ACC112 (cell line): ENCODE data around the gene NEU4.
"Not testable (repeated sequence)": the region's sequence is repeated elsewhere in the genome, so short reads cannot be mapped to it uniquely, and the experiment has no call there.

ENCODE experiments used
- H2AFZ ChIP-seq: fragments of 200-600 bp; sonication (generic); one replicate; pipeline ENCODE4 v1.6.0; 2017; ENCODE audit warnings: antibody characterized with exemption, low read length; ENCODE audit not compliant: unreplicated experiment
- H3K27ac ChIP-seq: fragments of 200-600 bp; sonication (generic); 2 replicates; pipeline ENCODE4 v1.5.1; 2014; ENCODE audit warnings: low read depth, mild to moderate bottlenecking, antibody characterized with exemption, low read length, moderate library complexity
- H3K27me3 ChIP-seq: fragments of 200-600 bp; sonication (generic); 2 replicates; pipeline ENCODE4 v1.6.1; 2014; ENCODE audit warnings: mild to moderate bottlenecking, antibody characterized with exemption, low read length, moderate library complexity, mixed read lengths; ENCODE audit not compliant: insufficient read depth
- H3K36me3 ChIP-seq: fragments of 200-600 bp; sonication (generic); 2 replicates; pipeline ENCODE4 v1.6.1; 2016; ENCODE audit warnings: mild to moderate bottlenecking, antibody characterized with exemption, low read length, moderate library complexity, mixed read lengths; ENCODE audit not compliant: insufficient read depth
- H3K4me1 ChIP-seq: fragments of 200-600 bp; sonication (generic); one replicate; pipeline ENCODE4 v1.6.1; 2016; ENCODE audit warnings: low read length, mixed read lengths; ENCODE audit not compliant: insufficient read depth, unreplicated experiment, control insufficient read depth
- H3K4me3 ChIP-seq: fragments of 200-600 bp; sonication (generic); 2 replicates; pipeline ENCODE4 v1.5.1; 2014; ENCODE audit warnings: mild to moderate bottlenecking, low read depth, low read length
- H3K79me2 ChIP-seq: fragments of 200-600 bp; sonication (generic); one replicate; pipeline ENCODE4 v1.6.0; 2016; ENCODE audit warnings: low read length; ENCODE audit not compliant: control insufficient read depth, unreplicated experiment, insufficient read depth

NEU4 gene

DNA sequence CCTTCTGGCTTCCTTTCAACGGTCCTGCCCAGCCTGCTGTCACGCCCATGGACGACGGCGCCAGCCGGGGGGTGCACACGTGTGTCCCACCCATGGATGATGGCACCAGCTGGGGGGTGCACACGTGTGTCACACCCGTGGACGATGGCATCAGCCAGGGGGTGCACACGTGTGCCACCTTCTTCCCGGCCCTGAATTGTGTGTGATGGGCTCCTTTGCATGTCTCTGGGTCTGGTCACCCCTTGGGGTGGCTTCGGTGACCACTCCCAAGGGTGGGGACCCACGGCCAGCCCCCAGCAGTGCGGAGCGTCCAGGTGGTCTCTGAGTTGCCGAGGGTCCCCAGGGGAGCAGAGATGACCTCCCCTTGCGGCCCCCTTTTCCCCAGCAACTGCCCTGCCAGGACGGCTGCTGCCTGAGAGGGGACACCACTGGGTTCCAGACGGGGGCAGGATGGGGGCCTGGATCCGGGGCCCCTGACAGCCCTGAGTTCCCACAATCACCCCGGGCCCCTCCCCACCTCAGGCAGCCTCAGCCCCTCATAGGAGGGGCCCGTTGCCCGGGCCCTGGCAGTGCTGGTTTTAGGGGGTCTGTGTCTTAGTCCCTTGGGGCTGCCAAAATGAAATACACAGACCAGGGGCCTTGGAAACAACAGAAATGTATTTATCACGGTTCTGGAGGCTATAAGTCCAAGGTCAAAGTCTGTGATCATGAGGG lies 9.4 kb downstream of the NEU4 start:
- H2AFZ ChIP-seq: no peak overlapping the region
- no peaks in the 10 kb centered on the region for H3K4me1 ChIP-seq
- no peaks in the 10 kb centered on the region for H3K27me3 ChIP-seq
- no peaks in the 10 kb centered on the region for H3K36me3 ChIP-seq
- no peaks in the 10 kb centered on the region for H3K79me2 ChIP-seq
- no peak overlapping the region for H3K4me3 ChIP-seq
- no peak overlapping the region for H3K27ac ChIP-seq

GRCh38 chr2:241818943-241819270 lies 9.9 kb downstream of the NEU4 start:
- Histone ChIP-seq H3K27ac (no peak overlapping the region), H3K79me2 (no peaks in the 10 kb centered on the region), H2AFZ (no peak overlapping the region), H3K27me3 (no peaks in the 10 kb centered on the region), H3K36me3 (no peaks in the 10 kb centered on the region), H3K4me1 (no peaks in the 10 kb centered on the region), H3K4me3 (no peak overlapping the region)

DNA sequence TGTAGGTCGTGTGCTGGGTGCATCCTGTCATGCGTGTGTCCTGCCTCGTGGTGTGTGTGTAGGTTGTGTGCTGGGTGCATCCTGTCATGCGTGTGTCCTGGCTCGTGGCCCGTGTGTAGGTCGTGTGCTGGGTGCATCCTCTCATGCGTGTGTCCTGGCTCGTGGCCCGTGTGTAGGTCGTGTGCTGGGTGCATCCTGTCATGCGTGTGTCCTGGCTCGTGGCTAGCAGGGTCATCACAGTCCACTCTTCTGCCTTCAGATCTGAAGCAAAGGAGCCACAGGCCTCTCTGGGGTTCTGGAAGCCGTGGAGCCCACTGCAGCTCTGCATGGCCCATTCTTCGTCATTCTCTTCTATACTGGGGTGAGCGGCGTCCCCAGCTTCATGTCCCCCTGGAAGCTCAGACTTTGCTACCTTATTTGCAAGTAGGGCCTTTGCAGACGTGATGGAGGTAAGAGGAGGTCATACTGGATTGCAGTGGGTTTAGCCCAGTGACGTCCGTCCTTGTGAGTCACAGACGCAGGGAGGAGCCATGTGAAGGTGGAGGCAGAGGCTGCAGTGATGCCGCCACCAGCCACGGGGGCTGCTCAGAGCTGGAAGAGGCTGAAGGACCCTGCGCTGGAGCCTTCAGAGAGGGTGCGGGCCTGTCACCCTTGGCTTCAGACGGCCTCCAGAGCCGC lies 11.1 kb downstream of the NEU4 start:
- H3K4me1 ChIP-seq, H3K4me3 ChIP-seq, H3K79me2 ChIP-seq, H3K27ac ChIP-seq, H2AFZ ChIP-seq, H3K36me3 ChIP-seq, H3K27me3 ChIP-seq: not testable (repeated sequence)

DNA sequence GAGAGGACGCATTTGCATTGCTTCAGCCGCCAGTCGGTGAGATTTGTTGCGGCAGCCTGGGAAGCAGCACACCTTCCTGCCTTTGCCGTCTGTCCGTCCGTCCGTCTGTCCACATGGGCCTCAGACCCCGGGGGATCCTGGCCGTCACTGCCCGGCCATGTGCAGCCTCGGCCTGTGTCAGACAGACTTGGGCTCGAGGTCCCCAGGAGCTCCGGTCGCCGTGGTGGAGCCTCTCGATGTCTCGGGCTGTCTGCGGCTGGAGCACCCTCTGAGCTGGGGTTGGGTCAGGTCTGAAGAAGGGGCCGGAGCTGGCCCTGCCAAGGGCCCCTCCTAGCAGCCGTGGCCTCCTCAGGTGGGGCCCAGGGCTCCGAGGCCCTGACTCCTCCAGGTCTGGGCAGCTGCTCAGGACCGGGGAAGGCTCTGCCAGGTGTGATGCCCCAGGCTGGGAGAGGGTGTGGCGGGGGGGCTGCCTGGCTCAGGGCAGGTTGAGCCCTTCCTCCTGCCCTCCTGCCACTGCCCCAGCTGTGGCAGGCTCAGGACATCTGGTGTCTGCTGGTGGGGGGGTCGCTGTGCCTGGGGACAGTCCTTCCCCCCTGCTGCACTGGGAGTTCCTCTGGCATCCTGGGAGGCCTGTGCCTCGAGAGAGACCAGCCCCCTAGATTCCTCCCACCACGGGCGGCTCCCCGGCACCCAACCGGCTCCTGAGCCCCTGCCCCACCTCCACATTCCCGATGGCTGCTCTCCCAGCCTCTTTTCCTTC lies 11.8 kb downstream of the NEU4 start:
- peaks cover 2% of the 10 kb centered on the region; the same call in 1 of the 2 replicates for H3K27me3 ChIP-seq
- no peak overlapping the region for H2AFZ ChIP-seq
- H3K79me2 ChIP-seq: no peaks in the 10 kb centered on the region
- no peak overlapping the region for H3K4me3 ChIP-seq
- no peaks in the 10 kb centered on the region for H3K36me3 ChIP-seq
- no peaks in the 10 kb centered on the region for H3K4me1 ChIP-seq
- no peak overlapping the region for H3K27ac ChIP-seq

DNA sequence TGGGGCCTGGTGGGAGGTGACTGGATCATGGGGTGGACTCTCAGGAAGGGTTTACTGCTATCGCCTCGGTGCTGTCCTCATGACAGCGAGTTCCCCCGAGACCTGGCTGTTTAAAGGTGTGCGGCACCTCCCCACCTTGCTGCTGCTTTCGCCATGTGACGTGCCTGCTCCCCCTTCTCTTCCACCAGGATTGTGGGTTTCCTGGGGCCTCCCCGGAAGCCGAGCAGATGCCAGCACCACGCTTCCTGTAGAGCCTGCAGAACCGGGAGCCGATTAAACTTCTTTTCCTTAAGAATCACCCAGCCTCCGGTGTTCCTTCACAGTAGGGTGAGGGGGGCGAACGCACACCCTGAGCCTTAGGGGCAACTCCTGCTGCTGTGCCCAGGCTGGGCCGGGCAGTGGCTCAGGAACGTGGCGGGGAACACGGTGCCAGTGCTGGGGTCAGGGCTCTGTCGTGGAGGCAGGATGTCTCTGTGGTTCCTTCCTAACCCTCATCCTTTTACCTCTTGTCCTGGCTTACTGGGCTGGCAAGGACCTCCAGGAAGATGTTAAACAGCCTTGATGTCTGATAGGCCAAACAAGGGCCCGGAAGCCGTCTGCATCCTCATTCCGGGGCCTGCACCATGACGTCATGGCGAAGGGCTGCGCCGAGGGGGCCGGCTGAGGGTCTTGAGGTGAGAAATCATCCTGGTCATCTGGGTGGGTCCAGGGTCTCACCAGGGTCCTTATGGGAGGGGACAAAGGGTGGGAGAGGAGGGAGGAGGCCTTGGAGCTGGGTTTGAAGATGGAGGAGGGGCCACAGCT lies 12.7 kb downstream of the NEU4 start:
- Histone ChIP-seq H2AFZ (no peak overlapping the region), H3K36me3 (no peaks in the 10 kb centered on the region), H3K27ac (no peak overlapping the region), H3K27me3 (peaks cover 6% of the 10 kb centered on the region; the same call in 1 of the 2 replicates), H3K4me1 (no peaks in the 10 kb centered on the region), H3K4me3 (no peak overlapping the region), H3K79me2 (no peaks in the 10 kb centered on the region)

DNA sequence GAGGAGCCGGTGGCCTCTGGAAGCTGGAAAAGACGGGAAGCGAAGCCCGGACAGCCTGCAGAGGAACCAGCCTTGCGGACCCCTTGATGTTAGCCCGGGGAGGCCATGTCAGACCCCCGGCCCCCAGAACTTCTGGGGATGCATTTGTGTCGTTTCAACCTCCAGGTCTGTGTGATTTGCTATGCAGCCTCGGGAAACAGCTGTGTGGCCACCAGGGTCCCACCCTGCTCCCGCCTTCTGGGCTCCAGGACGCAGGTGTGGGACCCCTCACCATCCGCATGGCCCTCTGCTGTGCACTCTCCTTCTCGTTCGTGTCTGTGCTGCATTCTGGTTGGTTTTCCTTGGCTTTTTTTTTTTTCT lies 13.3 kb downstream of the NEU4 start:
- no peak overlapping the region for H3K4me3 ChIP-seq

GRCh38 chr2:241823531-241824437 lies 14.8 kb downstream of the NEU4 start:
- not testable (repeated sequence) for H3K27me3 ChIP-seq, H3K4me1 ChIP-seq, H2AFZ ChIP-seq, H3K27ac ChIP-seq, H3K36me3 ChIP-seq, H3K4me3 ChIP-seq, H3K79me2 ChIP-seq

More for the DNA sequence above, 13.3 kb downstream of the NEU4 start:
- H3K79me2 ChIP-seq: no peaks in the 10 kb centered on the region
- no peaks in the 10 kb centered on the region for H3K4me1 ChIP-seq
- no peak overlapping the region for H3K27ac ChIP-seq
- H2AFZ ChIP-seq: no peak overlapping the region
- H3K27me3 ChIP-seq: peaks cover 6% of the 10 kb centered on the region; the same call in 1 of the 2 replicates
- H3K36me3 ChIP-seq: no peaks in the 10 kb centered on the region

DNA sequence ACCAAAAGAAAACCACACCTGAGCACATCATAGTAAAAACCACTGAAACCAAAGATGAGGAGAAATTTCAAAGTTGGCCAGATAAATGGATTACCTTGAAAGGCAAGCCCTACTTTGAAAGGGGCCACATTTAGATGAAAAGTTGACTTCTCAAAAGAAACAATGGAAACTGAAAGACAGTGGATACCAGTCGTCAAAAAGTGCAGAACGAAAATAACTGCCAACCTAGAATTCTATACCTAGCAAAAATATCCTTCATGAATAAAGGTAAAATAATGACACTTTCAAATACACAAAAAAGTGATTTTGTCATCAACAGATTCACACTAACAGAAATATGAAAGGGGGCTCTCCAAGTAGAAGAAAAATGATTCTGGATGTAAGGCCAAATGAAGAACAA lies 18.4 kb downstream of the NEU4 start:
- no peaks in the 10 kb centered on the region for H3K36me3 ChIP-seq
- H3K4me3 ChIP-seq: no peak overlapping the region
- H3K27ac ChIP-seq: no peak overlapping the region
- peaks cover 10% of the 10 kb centered on the region; the same call in 1 of the 2 replicates for H3K27me3 ChIP-seq
- no peaks in the 10 kb centered on the region for H3K4me1 ChIP-seq
- H2AFZ ChIP-seq: no peak overlapping the region
- no peaks in the 10 kb centered on the region for H3K79me2 ChIP-seq

- no peak overlapping the region for H2AFZ ChIP-seq
- H3K4me3 ChIP-seq: no peak overlapping the region
- no peaks in the 10 kb centered on the region for H3K36me3 ChIP-seq
- peaks cover 6% of the 10 kb centered on the region for H3K4me1 ChIP-seq
- H3K27me3 ChIP-seq: peaks cover 30% of the 10 kb centered on the region
- H3K27ac ChIP-seq: peak overlapping the region; percentile 57
- H3K79me2 ChIP-seq: no peaks in the 10 kb centered on the region
These were observed 24.2 kb downstream of the NEU4 start for GRCh38 chr2:241833101-241833663.
